Muscle layer of duodenum (tissue), 2 donors: ENCODE measurements around the gene GRIPAP1.

ENCODE experiments used
- H3K27ac ChIP-seq: one replicate; pipeline ENCODE4 v1.7.0; 2013; ENCODE audit warnings: mild to moderate bottlenecking, low read length
- H3K27me3 ChIP-seq: one replicate; pipeline ENCODE4 v1.7.0; 2013; ENCODE audit warnings: low read depth, mild to moderate bottlenecking, control low read depth, low read length
- H3K36me3 ChIP-seq, 2 donors: one replicate each; pipeline ENCODE4 v1.7.0; 2013; ENCODE audit warnings: low read length in 2 of 2, control low read depth in 1 of 2, mild to moderate bottlenecking in 1 of 2; ENCODE audit not compliant: insufficient read depth in 2 of 2, control insufficient read depth in 1 of 2
- H3K4me1 ChIP-seq, 2 donors: one replicate each; pipeline ENCODE4 v1.7.0; 2013; ENCODE audit warnings: low read length in 2 of 2, mild to moderate bottlenecking in 2 of 2, control low read depth in 1 of 2, moderate library complexity in 1 of 2; ENCODE audit not compliant: insufficient read depth in 2 of 2, control insufficient read depth in 1 of 2
- H3K4me3 ChIP-seq, 2 donors: one replicate each; pipeline ENCODE4 v1.7.0; 2013; ENCODE audit warnings: low read length in 2 of 2, low read depth in 1 of 2, mild to moderate bottlenecking in 1 of 2
- H3K9me3 ChIP-seq, 2 donors: one replicate each; pipeline ENCODE4 v1.7.0; 2013; ENCODE audit warnings: low read length in 2 of 2, control low read depth in 1 of 2, mild to moderate bottlenecking in 1 of 2; ENCODE audit not compliant: control insufficient read depth in 1 of 2
- donor health status: healthy.

The GRIPAP1 gene

GRCh38 chrX:48937054-48937907 lies 64.8 kb downstream of the GRIPAP1 start:
- peak overlapping the region; percentile 86 for H3K27ac ChIP-seq
- H3K4me1 ChIP-seq, result peaks cover 0 to 26% of the 10 kb centered on the region in 2 donors
- peaks cover 10 to 15% of the 10 kb centered on the region in 2 donors for H3K36me3 ChIP-seq
- H3K4me3 ChIP-seq, result peak overlapping the region in 1 of 2 donors; percentile 2
- no peaks in the 10 kb centered on the region for H3K27me3 ChIP-seq
- no peaks in the 10 kb centered on the region for H3K9me3 ChIP-seq

- Histone ChIP-seq H3K4me3 (no peak overlapping the region), H3K27ac (peak overlapping the region; percentile 86), H3K9me3 (no peaks in the 10 kb centered on the region), H3K27me3 (no peaks in the 10 kb centered on the region), H3K36me3 (peaks cover 10 to 15% of the 10 kb centered on the region in 2 donors), H3K4me1 (peaks cover 0 to 26% of the 10 kb centered on the region in 2 donors)
These were observed 65.5 kb downstream of the GRIPAP1 start for GRCh38 chrX:48936429-48937053.

GRCh38 chrX:48935301-48935670 lies 66.8 kb downstream of the GRIPAP1 start:
- Histone ChIP-seq H3K27me3 (no peaks in the 10 kb centered on the region), H3K36me3 (peaks cover 11 to 16% of the 10 kb centered on the region in 2 donors), H3K4me3 (no peak overlapping the region), H3K4me1 (peaks cover 0 to 18% of the 10 kb centered on the region in 2 donors), H3K9me3 (no peaks in the 10 kb centered on the region), H3K27ac (no peak overlapping the region)

DNA sequence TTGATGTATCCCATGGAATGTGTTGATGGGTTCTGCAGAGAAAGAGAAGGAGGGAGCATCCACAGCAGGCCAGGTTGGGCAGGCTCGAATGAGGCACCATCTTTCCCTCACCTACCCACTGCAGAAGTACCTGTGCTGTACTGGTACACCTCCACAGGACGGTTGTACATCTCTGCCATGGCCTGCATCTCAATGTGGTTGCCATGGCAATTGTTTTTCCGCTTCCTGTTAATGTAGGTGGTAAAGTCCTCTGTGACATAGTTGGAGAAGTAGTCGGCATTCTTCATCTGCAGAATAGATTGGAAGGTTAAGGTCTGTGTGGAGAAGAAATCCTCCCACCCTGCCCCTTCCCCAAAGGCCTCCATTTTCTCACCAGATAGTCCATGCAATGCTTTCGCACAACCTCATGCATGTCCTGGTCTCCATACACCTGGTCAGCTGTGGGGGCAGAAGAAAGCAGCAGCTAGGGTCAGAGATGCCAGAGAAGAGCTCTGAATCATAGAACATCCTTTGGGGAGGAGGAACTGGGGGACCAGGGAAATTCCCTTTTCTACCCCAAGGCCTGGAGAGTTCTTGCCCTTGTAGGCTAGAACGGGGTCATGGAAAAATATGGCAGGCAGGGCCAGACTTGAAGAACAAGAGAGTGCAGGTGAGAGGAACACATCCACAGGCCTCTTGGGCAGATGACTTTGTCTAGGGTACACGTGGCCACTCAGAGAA lies 67.3 kb downstream of the GRIPAP1 start:
- no peak overlapping the region for H3K27ac ChIP-seq
- no peaks in the 10 kb centered on the region for H3K9me3 ChIP-seq
- peaks cover 14 to 19% of the 10 kb centered on the region in 2 donors for H3K36me3 ChIP-seq
- H3K4me1 ChIP-seq, result peaks cover 0 to 15% of the 10 kb centered on the region in 2 donors
- H3K4me3 ChIP-seq, result no peak overlapping the region
- H3K27me3 ChIP-seq, result no peaks in the 10 kb centered on the region

GRCh38 chrX:48933757-48934156 lies 68.3 kb downstream of the GRIPAP1 start:
- Histone ChIP-seq H3K36me3 (peaks cover 14 to 19% of the 10 kb centered on the region in 2 donors), H3K4me3 (no peak overlapping the region), H3K27me3 (no peaks in the 10 kb centered on the region), H3K27ac (no peak overlapping the region), H3K9me3 (no peaks in the 10 kb centered on the region), H3K4me1 (peaks cover 0 to 10% of the 10 kb centered on the region in 2 donors)

GRCh38 chrX:48927736-48928382 lies 74.2 kb downstream of the GRIPAP1 start:
- Histone ChIP-seq H3K4me1 (no peaks in the 10 kb centered on the region), H3K36me3 (peaks cover 19 to 28% of the 10 kb centered on the region in 2 donors), H3K9me3 (no peaks in the 10 kb centered on the region), H3K27ac (no peak overlapping the region), H3K4me3 (no peak overlapping the region), H3K27me3 (no peaks in the 10 kb centered on the region)

DNA sequence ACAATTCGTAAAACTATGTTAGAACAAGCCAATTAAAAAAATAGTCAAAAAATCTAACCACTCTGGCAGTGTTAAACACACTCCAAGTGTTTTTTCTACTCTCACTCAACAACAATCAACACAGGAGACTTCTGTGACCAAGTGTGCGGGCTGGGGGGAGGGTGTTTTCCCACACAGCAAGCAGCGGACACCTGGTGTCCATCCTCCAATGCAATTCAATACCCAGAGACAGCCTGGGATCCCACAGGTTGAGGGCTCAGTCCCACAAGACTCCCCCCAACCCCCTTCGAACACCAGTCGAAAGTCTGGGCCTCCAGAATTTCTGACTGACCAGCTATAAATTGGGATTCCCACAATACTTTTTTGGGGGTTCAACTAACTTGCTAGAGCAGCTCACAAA lies 74.9 kb downstream of the GRIPAP1 start:
- Histone ChIP-seq H3K27ac (no peak overlapping the region), H3K27me3 (no peaks in the 10 kb centered on the region), H3K4me1 (no peaks in the 10 kb centered on the region), H3K4me3 (no peak overlapping the region), H3K36me3 (peaks cover 25 to 28% of the 10 kb centered on the region in 2 donors), H3K9me3 (no peaks in the 10 kb centered on the region)

GRCh38 chrX:48924270-48924669 lies 77.8 kb downstream of the GRIPAP1 start:
- H3K4me1 ChIP-seq, result peaks cover 0 to 5% of the 10 kb centered on the region in 2 donors
- peaks cover 24 to 25% of the 10 kb centered on the region in 2 donors for H3K36me3 ChIP-seq
- no peak overlapping the region for H3K4me3 ChIP-seq
- H3K27me3 ChIP-seq, result no peaks in the 10 kb centered on the region
- H3K27ac ChIP-seq, result no peak overlapping the region
- no peaks in the 10 kb centered on the region for H3K9me3 ChIP-seq

- Histone ChIP-seq H3K9me3 (no peaks in the 10 kb centered on the region), H3K27me3 (no peaks in the 10 kb centered on the region), H3K4me1 (peaks cover 0 to 5% of the 10 kb centered on the region in 2 donors), H3K27ac (no peak overlapping the region), H3K4me3 (no peak overlapping the region), H3K36me3 (peaks cover 24 to 25% of the 10 kb centered on the region in 2 donors)
These were observed 78.3 kb downstream of the GRIPAP1 start for GRCh38 chrX:48923771-48924170.
